Measurements from ENCODE around the gene D2HGDH. TPM values are rescaled to one million over a fixed set of nuclear protein-coding genes. Genes with fewer than 3 reads are reported as not detected.

The D2HGDH gene
- total and polyA plus RNA-seq, 2 of the 13 experiments (the other 11 are each of a cell fraction or from before 2014, with no cell fraction given) = 19.2 to 20.3 TPM

GRCh38 chr2:241770936-241771285, 36.5 kb downstream of the D2HGDH start (continued):
- peak; percentile 97; the same call in 1 of the 2 replicates for TF ChIP-seq ZNF558 (CRISPR knock-in tag; IDR thresholded peaks at IDR 0.05; ENCODE audit: borderline replicate concordance)
- TF ChIP-seq ZNF501 (CRISPR knock-in tag; IDR thresholded peaks at IDR 0.05) = peak; percentile 80
- no peak for TF ChIP-seq NKX3-1 (CRISPR knock-in tag; IDR thresholded peaks at IDR 0.05)
- no peak for TF ChIP-seq ZKSCAN1 (IDR thresholded peaks at IDR 0.05; ENCODE audit: low read length)
- no peak for TF ChIP-seq ZNF256 (CRISPR knock-in tag; conservative IDR thresholded peaks at IDR 0.05)
- TF ChIP-seq ZNF337 (CRISPR knock-in tag; IDR thresholded peaks at IDR 0.05; ENCODE audit: borderline replicate concordance, low read depth) = peak; percentile 61; the same call in 1 of the 2 replicates
- TF ChIP-seq PRDM15 (CRISPR knock-in tag; IDR thresholded peaks at IDR 0.05) = 0 out of 2 replicates have a peak, but pooled peaks have one; percentile 3
- TF ChIP-seq FOXA3 (CRISPR knock-in tag; IDR thresholded peaks at IDR 0.05) = no peak
- 0 out of 2 replicates have a peak, but pooled peaks have one; percentile 18 for TF ChIP-seq PLSCR1 (CRISPR knock-in tag; IDR thresholded peaks at IDR 0.05; ENCODE audit: borderline replicate concordance)
- no peak; the same call in 1 of the 2 replicates for TF ChIP-seq CCDC6 (CRISPR knock-in tag; IDR thresholded peaks at IDR 0.05)
- TF ChIP-seq JUND (CRISPR knock-in tag; IDR thresholded peaks at IDR 0.05) = no peak
- no peak; the same call in 1 of the 2 replicates for TF ChIP-seq NCOA1 (CRISPR knock-in tag; IDR thresholded peaks at IDR 0.05)
- no peak; the same call in 1 of the 2 replicates for TF ChIP-seq ZMAT3 (CRISPR knock-in tag; conservative IDR thresholded peaks at IDR 0.05)
- no peak; the same call in 1 of the 2 replicates for TF ChIP-seq TMF1 (CRISPR knock-in tag; IDR thresholded peaks at IDR 0.05; ENCODE audit: low read depth)
- TF ChIP-seq PRMT3 (CRISPR knock-in tag; IDR thresholded peaks at IDR 0.05; ENCODE audit: borderline replicate concordance, low read depth) = no peak
- peak; percentile 97; the same call in 1 of the 2 replicates for TF ChIP-seq GLI4 (CRISPR knock-in tag; IDR thresholded peaks at IDR 0.05; ENCODE audit: borderline replicate concordance)
- TF ChIP-seq SRF (IDR thresholded peaks at IDR 0.05; ENCODE audit: low read depth, low read length) = no peak
- no peak for TF ChIP-seq MIXL1 (CRISPR knock-in tag; IDR thresholded peaks at IDR 0.05)
- TF ChIP-seq ZSCAN30 (CRISPR knock-in tag; IDR thresholded peaks at IDR 0.05) = peak; percentile 23; the same call in 1 of the 2 replicates
- TF ChIP-seq, protein P1, sequence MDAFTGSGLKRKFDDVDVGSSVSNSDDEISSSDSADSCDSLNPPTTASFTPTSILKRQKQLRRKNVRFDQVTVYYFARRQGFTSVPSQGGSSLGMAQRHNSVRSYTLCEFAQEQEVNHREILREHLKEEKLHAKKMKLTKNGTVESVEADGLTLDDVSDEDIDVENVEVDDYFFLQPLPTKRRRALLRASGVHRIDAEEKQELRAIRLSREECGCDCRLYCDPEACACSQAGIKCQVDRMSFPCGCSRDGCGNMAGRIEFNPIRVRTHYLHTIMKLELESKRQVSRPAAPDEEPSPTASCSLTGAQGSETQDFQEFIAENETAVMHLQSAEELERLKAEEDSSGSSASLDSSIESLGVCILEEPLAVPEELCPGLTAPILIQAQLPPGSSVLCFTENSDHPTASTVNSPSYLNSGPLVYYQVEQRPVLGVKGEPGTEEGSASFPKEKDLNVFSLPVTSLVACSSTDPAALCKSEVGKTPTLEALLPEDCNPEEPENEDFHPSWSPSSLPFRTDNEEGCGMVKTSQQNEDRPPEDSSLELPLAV (CRISPR knock-in tag; conservative IDR thresholded peaks at IDR 0.05; ENCODE audit: low read depth) = no peak
- peak; percentile 62; the same call in 1 of the 2 replicates for TF ChIP-seq ZNF737 (CRISPR knock-in tag; IDR thresholded peaks at IDR 0.05; ENCODE audit: borderline replicate concordance)
- no peak for TF ChIP-seq SP5 (CRISPR knock-in tag; IDR thresholded peaks at IDR 0.05; ENCODE audit: borderline replicate concordance, low read depth)
- 0 out of 2 replicates have a peak, but pooled peaks have one; percentile 11 for TF ChIP-seq CHD2 (IDR thresholded peaks at IDR 0.05; ENCODE audit: low read depth, low read length)

Data from HepG2 (cell line).